ENCODE results near the gene AKAP11.

The AKAP11 gene

DNA sequence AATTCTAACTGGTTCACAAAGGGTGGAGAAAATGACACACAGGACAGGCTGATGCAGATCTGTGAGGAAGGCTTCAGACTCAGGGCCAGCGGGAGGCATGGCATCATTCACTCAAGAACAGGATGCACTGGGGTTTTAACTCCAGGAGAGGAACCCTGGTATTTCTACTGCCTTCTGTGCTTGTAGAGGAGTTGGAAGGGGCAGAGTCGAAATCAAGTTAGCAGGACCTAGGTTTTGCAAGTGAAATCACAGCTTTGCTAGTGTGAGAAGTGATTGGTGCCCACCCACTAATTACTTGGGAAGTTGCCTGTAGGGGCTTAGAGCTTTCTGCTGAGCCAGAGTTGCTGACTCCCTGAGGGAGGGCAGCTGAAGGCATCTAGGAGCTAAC, 92.7 kb downstream of the AKAP11 start:
- TF ChIP-seq SIN3A (IDR thresholded peaks at IDR 0.05; ENCODE audit: borderline replicate concordance, insufficient read depth, low read length) (no peak), FOXP2 (optimal IDR thresholded peaks at IDR 0.05; ENCODE audit: borderline replicate concordance, extremely low read depth, extremely low read length, insufficient read depth) (no peak), TAF1 (IDR thresholded peaks at IDR 0.05; ENCODE audit: borderline replicate concordance, insufficient read depth, low read length) (no peak), POLR2AphosphoS5 (IDR thresholded peaks at IDR 0.05; ENCODE audit: low read depth, low read length) (no peak)
- TF ChIP-seq, protein P1, sequence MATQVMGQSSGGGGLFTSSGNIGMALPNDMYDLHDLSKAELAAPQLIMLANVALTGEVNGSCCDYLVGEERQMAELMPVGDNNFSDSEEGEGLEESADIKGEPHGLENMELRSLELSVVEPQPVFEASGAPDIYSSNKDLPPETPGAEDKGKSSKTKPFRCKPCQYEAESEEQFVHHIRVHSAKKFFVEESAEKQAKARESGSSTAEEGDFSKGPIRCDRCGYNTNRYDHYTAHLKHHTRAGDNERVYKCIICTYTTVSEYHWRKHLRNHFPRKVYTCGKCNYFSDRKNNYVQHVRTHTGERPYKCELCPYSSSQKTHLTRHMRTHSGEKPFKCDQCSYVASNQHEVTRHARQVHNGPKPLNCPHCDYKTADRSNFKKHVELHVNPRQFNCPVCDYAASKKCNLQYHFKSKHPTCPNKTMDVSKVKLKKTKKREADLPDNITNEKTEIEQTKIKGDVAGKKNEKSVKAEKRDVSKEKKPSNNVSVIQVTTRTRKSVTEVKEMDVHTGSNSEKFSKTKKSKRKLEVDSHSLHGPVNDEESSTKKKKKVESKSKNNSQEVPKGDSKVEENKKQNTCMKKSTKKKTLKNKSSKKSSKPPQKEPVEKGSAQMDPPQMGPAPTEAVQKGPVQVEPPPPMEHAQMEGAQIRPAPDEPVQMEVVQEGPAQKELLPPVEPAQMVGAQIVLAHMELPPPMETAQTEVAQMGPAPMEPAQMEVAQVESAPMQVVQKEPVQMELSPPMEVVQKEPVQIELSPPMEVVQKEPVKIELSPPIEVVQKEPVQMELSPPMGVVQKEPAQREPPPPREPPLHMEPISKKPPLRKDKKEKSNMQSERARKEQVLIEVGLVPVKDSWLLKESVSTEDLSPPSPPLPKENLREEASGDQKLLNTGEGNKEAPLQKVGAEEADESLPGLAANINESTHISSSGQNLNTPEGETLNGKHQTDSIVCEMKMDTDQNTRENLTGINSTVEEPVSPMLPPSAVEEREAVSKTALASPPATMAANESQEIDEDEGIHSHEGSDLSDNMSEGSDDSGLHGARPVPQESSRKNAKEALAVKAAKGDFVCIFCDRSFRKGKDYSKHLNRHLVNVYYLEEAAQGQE (IDR thresholded peaks at IDR 0.05; ENCODE audit: insufficient read depth in 1 of 2, low read depth in 2 of 2, low read length in 2 of 2): no peak

DNA sequence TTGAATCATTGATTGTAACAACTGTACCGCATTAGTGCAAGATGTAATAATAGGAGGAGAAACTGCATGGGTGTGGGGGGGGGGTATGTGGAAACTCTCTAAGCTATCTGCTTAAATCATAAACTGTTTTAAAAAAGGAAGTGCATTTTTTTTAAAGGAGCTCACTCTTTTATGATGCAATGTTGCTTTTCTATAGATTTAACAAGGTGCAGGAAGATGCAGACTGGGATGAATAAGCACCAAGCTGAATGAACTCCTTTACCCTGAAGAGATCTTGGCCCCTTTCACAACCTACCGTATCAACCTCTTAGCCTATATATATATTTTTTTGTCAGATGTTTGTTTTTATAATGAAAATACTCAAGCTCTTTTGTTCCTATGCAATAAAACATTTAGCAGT, 95.9 kb downstream of the AKAP11 start:
- TF ChIP-seq FOXP2 (optimal IDR thresholded peaks at IDR 0.05; ENCODE audit: borderline replicate concordance, extremely low read depth, extremely low read length, insufficient read depth): no peak
- TF ChIP-seq POLR2AphosphoS5 (IDR thresholded peaks at IDR 0.05; ENCODE audit: low read depth, low read length): no peak
- TF ChIP-seq, protein P1 (IDR thresholded peaks at IDR 0.05; ENCODE audit: insufficient read depth in 1 of 2, low read depth in 2 of 2, low read length in 2 of 2): no peak
- TF ChIP-seq SIN3A (IDR thresholded peaks at IDR 0.05; ENCODE audit: borderline replicate concordance, insufficient read depth, low read length): no peak
- TF ChIP-seq TAF1 (IDR thresholded peaks at IDR 0.05; ENCODE audit: borderline replicate concordance, insufficient read depth, low read length): no peak

DNA sequence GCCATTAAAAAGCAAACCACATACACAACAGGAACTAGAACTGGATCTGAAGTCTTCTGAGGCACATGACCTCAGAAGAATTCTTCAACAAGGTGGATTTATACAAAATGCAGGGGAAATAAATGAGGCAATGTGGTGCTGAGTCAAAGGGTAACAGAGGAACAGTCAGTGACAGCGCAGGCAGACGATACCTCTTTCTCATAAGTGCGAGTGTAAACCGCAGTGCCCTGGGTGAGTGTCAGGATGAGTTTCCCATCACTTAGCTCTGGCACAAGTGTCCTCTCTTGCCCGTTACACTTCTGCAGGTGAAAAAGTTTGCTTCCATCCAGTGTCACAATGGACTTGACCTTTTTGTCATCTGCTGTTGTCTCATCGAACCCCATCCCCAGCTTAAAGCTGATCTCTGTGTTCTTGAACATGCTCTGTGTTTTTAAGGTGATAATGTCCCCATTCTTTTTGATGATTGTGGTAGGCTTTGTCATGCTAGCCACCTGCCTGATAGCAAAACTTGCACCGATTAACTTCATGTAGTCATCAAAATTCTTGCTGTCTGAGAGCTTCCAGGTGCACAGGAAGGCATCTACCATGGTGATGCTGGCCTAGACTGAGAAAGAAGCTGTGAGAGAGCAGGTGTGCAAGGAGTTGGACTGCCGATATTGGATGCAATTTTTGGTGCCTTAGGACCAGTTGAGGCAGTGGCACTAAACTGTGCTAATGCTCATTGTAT, 97.3 kb downstream of the AKAP11 start:
- TF ChIP-seq FOXP2 (optimal IDR thresholded peaks at IDR 0.05; ENCODE audit: borderline replicate concordance, extremely low read depth, extremely low read length, insufficient read depth): no peak
- TF ChIP-seq TAF1 (IDR thresholded peaks at IDR 0.05; ENCODE audit: borderline replicate concordance, insufficient read depth, low read length): no peak
- TF ChIP-seq, protein P1 (IDR thresholded peaks at IDR 0.05; ENCODE audit: insufficient read depth in 1 of 2, low read depth in 2 of 2, low read length in 2 of 2): no peak
- no peak for TF ChIP-seq SIN3A (IDR thresholded peaks at IDR 0.05; ENCODE audit: borderline replicate concordance, insufficient read depth, low read length)
- TF ChIP-seq POLR2AphosphoS5 (IDR thresholded peaks at IDR 0.05; ENCODE audit: low read depth, low read length): no peak

- TF ChIP-seq POLR2AphosphoS5 (IDR thresholded peaks at IDR 0.05; ENCODE audit: low read depth, low read length) (no peak), SIN3A (IDR thresholded peaks at IDR 0.05; ENCODE audit: borderline replicate concordance, insufficient read depth, low read length) (no peak), FOXP2 (optimal IDR thresholded peaks at IDR 0.05; ENCODE audit: borderline replicate concordance, extremely low read depth, extremely low read length, insufficient read depth) (no peak), TAF1 (IDR thresholded peaks at IDR 0.05; ENCODE audit: borderline replicate concordance, insufficient read depth, low read length) (no peak)
- TF ChIP-seq, protein P1 (IDR thresholded peaks at IDR 0.05; ENCODE audit: insufficient read depth in 1 of 2, low read depth in 2 of 2, low read length in 2 of 2): no peak
These were observed 98.3 kb downstream of the AKAP11 start for GRCh38 chr13:42370229-42370628.
